Peyer's patch (tissue), 4 donors: ENCODE results near the gene RASGRP2.

ENCODE experiments used
- CTCF ChIP-seq, 6 experiments: fragments of 450-650 bp in 4 of 6; fragments of 200-600 bp in 2 of 6; sonication (generic) in 1 of 6; IDR thresholded peaks; one replicate each; pipeline ENCODE4 v1.5.1; 2017 to 2019; ENCODE audit warnings: antibody characterized with exemption in 6 of 6, mild to moderate bottlenecking in 3 of 6, moderate library complexity in 1 of 6
- POLR2A ChIP-seq, 2 donors: fragments of 450-650 bp; IDR thresholded peaks; one replicate each; pipeline ENCODE4 v1.5.1; 2017; ENCODE audit warnings: antibody characterized with exemption in 2 of 2, mild to moderate bottlenecking in 2 of 2, moderate library complexity in 2 of 2

- TF ChIP-seq CTCF (IDR thresholded peaks at IDR 0.05), result no peak
- TF ChIP-seq POLR2A (IDR thresholded peaks at IDR 0.05), result no peak
Observed at GRCh38 chr11:64752175-64752970, 8.4 kb upstream of the RASGRP2 start.
